ENCODE data around the gene NTMT2.

NTMT2 gene

GRCh38 chr1:170218257-170218650 lies 72.5 kb downstream of the NTMT2 start:
- DNase-seq (ENCODE audit: extremely low read depth, insufficient read length): no peak
- TF ChIP-seq CTCF (IDR thresholded peaks at IDR 0.05; ENCODE audit: insufficient read depth, low read length, poor library complexity, severe bottlenecking): no peak
- no peaks in the 10 kb centered on the region for H3K36me3 ChIP-seq (ENCODE audit: control insufficient read depth, insufficient read depth, low read length)
- H3K27me3 ChIP-seq (replicated peaks; ENCODE audit: control insufficient read depth, insufficient read depth, low read length): no peaks in the 10 kb centered on the region
- H3K4me3 ChIP-seq (replicated peaks; ENCODE audit: low read depth, low read length): no peak overlapping the region

All from GM06990 (cell line).